ENCODE data around the gene GRIP1. TPM values are rescaled to one million over a fixed set of nuclear protein-coding genes. Genes with fewer than 3 reads are reported as not detected.

GRIP1 gene
- total and polyA plus RNA-seq, 9 donors: 0.36 to 10.1 (median 3.9) TPM

- TF ChIP-seq POLR2A (IDR thresholded peaks at IDR 0.05) (no peak), EP300 (IDR thresholded peaks at IDR 0.05) (no peak)
- TF ChIP-seq, protein P1, sequence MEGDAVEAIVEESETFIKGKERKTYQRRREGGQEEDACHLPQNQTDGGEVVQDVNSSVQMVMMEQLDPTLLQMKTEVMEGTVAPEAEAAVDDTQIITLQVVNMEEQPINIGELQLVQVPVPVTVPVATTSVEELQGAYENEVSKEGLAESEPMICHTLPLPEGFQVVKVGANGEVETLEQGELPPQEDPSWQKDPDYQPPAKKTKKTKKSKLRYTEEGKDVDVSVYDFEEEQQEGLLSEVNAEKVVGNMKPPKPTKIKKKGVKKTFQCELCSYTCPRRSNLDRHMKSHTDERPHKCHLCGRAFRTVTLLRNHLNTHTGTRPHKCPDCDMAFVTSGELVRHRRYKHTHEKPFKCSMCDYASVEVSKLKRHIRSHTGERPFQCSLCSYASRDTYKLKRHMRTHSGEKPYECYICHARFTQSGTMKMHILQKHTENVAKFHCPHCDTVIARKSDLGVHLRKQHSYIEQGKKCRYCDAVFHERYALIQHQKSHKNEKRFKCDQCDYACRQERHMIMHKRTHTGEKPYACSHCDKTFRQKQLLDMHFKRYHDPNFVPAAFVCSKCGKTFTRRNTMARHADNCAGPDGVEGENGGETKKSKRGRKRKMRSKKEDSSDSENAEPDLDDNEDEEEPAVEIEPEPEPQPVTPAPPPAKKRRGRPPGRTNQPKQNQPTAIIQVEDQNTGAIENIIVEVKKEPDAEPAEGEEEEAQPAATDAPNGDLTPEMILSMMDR (IDR thresholded peaks at IDR 0.05): no peak
- Histone ChIP-seq H3K36me3 (no peaks in the 10 kb centered on the region), H3K4me3 (no peak overlapping the region), H3K9me3 (no peaks in the 10 kb centered on the region), H3K4me1 (ENCODE audit: insufficient read depth) (no peaks in the 10 kb centered on the region), H3K27ac (no peak overlapping the region), H3K27me3 (no peaks in the 10 kb centered on the region)
- no peak for DNase-seq
- WGBS, 3 donors: 55 to 76% (median 66%) methylated on average over 6 of the region's 6 CpGs
- intact Hi-C loops (cut with DNase I): no loop called here
These were observed 324.6 kb downstream of the GRIP1 start for GRCh38 chr12:66354291-66354690.

DNA sequence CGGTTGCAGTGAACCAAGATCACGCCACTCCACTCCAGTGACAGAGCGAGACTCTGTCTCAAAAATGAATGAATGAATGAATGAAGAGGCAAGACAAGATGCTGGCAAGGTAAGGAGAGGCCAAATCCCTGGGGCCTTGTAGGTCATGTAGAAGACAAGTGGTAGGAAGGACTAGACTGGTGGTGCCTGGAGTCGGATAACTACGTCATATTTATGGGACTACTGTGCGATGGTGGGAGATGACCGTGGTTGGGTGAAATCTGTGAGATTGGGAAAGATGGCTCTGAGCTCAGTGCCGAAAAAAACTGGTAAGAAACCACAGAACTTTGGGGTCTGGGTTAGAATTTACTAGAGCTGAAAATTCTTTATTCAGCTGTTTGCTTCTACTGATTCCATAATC, 326.0 kb downstream of the GRIP1 start:
- DNase-seq: no peak
- Histone ChIP-seq H3K27ac (no peak overlapping the region), H3K9me3 (no peaks in the 10 kb centered on the region), H3K4me3 (no peak overlapping the region), H3K4me1 (ENCODE audit: insufficient read depth) (no peaks in the 10 kb centered on the region), H3K36me3 (no peaks in the 10 kb centered on the region), H3K27me3 (no peaks in the 10 kb centered on the region)
- TF ChIP-seq POLR2A (IDR thresholded peaks at IDR 0.05): no peak
- TF ChIP-seq, protein P1 (IDR thresholded peaks at IDR 0.05): no peak
- TF ChIP-seq EP300 (IDR thresholded peaks at IDR 0.05): no peak
- 97% methylated on average over 8 of the region's 8 CpGs for WGBS, 3 donors
- intact Hi-C loops (cut with DNase I): no loop called here

DNA sequence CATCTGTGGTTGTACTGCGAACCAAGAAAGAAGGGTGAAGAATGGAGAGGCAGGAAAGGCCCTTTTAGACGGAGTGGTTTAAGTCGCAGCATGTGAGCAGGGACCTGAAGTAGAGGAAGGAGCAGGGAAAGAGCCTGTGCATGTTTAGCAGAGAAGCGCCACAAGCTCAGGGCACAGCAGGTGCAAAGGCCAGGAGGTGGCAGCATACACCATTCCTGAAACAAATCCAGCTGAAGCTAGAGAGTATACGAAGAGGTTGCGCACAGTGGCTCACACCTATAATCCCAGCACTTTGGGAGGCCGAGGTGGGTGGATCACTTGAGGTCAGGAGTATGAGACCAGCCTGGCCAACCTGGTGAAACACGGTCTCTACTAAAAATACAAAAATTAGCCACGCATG, 326.7 kb downstream of the GRIP1 start:
- 79 to 86% (median 83%) methylated on average over 9 of the region's 9 CpGs for WGBS, 3 donors
- H3K9me3 ChIP-seq: no peaks in the 10 kb centered on the region
- TF ChIP-seq POLR2A (IDR thresholded peaks at IDR 0.05): no peak
- no peak for TF ChIP-seq EP300 (IDR thresholded peaks at IDR 0.05)
- TF ChIP-seq, protein P1 (IDR thresholded peaks at IDR 0.05): no peak
- no peak for DNase-seq
- H3K27me3 ChIP-seq: no peaks in the 10 kb centered on the region
- no peaks in the 10 kb centered on the region for H3K4me1 ChIP-seq (ENCODE audit: insufficient read depth)
- no peak overlapping the region for H3K27ac ChIP-seq
- intact Hi-C loops (cut with DNase I): no loop called here
- H3K36me3 ChIP-seq: no peaks in the 10 kb centered on the region
- H3K4me3 ChIP-seq: no peak overlapping the region

GRCh38 chr12:66351301-66351700, 327.6 kb downstream of the GRIP1 start:
- Histone ChIP-seq H3K36me3 (no peaks in the 10 kb centered on the region), H3K9me3 (no peaks in the 10 kb centered on the region), H3K27me3 (no peaks in the 10 kb centered on the region), H3K4me3 (no peak overlapping the region), H3K27ac (no peak overlapping the region), H3K4me1 (ENCODE audit: insufficient read depth) (no peaks in the 10 kb centered on the region)
- no peak for TF ChIP-seq EP300 (IDR thresholded peaks at IDR 0.05)
- TF ChIP-seq, protein P1 (IDR thresholded peaks at IDR 0.05): no peak
- TF ChIP-seq POLR2A (IDR thresholded peaks at IDR 0.05): no peak
- intact Hi-C loops (cut with DNase I): no loop called here
- no peak for DNase-seq
- WGBS, 3 donors: 89 to 96% (median 91%) methylated on average over 2 of the region's 2 CpGs

Data from ovary (tissue), 9 donors.